CD14-positive monocyte (primary cell): ENCODE results near the gene MFN2. TPM values are rescaled to one million over a fixed set of nuclear protein-coding genes. Genes with fewer than 3 reads are reported as not detected.

Source experiments
- DNase-seq, 3 donors: peaks; one replicate each; pipeline ENCODE4 v3.0.0-alpha.2; 2011 to 2022
- H2AFZ ChIP-seq: 2 replicates; pipeline ENCODE4 v1.6.0; 2012; ENCODE audit warnings: mild to moderate bottlenecking, low read depth, low read length, inconsistent platforms; ENCODE audit not compliant: insufficient read depth, poor library complexity, severe bottlenecking
- H3K27ac ChIP-seq, 2 donors: 1 replicate in 1 of 2; 2 replicates in 1 of 2; pipeline ENCODE4 v1.5.1; 2012 to 2013; ENCODE audit warnings: low read length in 2 of 2, control low read depth in 1 of 2, inconsistent platforms in 1 of 2, low read depth in 1 of 2, mild to moderate bottlenecking in 1 of 2
- H3K27me3 ChIP-seq, 2 donors: one replicate each; pipeline versions ENCODE4 v1.6.0 to v1.6.1; 2011 to 2013; ENCODE audit warnings: low read length in 2 of 2; ENCODE audit not compliant: control insufficient read depth in 2 of 2, insufficient read depth in 2 of 2
- H3K36me3 ChIP-seq, 2 donors: replicated peaks in 1 of 2; 1 replicate in 1 of 2; 2 replicates in 1 of 2; pipeline versions ENCODE4 v1.5.1 to v1.6.1; 2012 to 2013; ENCODE audit warnings: low read length in 2 of 2, control low read depth in 1 of 2, inconsistent platforms in 1 of 2, mild to moderate bottlenecking in 1 of 2; ENCODE audit not compliant: insufficient read depth in 2 of 2, control insufficient read depth in 1 of 2
- H3K4me1 ChIP-seq, 2 donors: 1 replicate in 1 of 2; 2 replicates in 1 of 2; pipeline versions ENCODE4 v1.5.1 to v1.6.1; 2012 to 2013; ENCODE audit warnings: low read length in 2 of 2, control low read depth in 1 of 2, inconsistent platforms in 1 of 2, mild to moderate bottlenecking in 1 of 2, moderate library complexity in 1 of 2; ENCODE audit not compliant: insufficient read depth in 2 of 2, control insufficient read depth in 1 of 2
- H3K4me2 ChIP-seq: replicated peaks from 2 replicates; pipeline ENCODE3; 2012; ENCODE audit warnings: low read length, moderate library complexity, mild to moderate bottlenecking; ENCODE audit not compliant: poor library complexity, severe bottlenecking; ENCODE audit errors: extremely low read depth
- H3K4me3 ChIP-seq, 3 experiments: fragments of 200-600 bp in 1 of 3; sonication (generic) in 1 of 3; replicated peaks in 1 of 3; 1 replicate in 2 of 3; 2 replicates in 1 of 3; pipeline ENCODE4 v1.5.1; 2011 to 2013; ENCODE audit warnings: low read length in 3 of 3, mild to moderate bottlenecking in 3 of 3, control low read depth in 2 of 3, low read depth in 2 of 3, inconsistent platforms in 1 of 3, moderate library complexity in 1 of 3
- H3K79me2 ChIP-seq: 2 replicates; pipeline ENCODE4 v1.6.0; 2012; ENCODE audit warnings: mild to moderate bottlenecking, control low read depth, inconsistent platforms, low read length, moderate library complexity; ENCODE audit not compliant: insufficient read depth
- H3K9ac ChIP-seq: 2 replicates; pipeline ENCODE4 v1.6.0; 2017; ENCODE audit warnings: low read length, mild to moderate bottlenecking; ENCODE audit not compliant: insufficient read depth, poor library complexity, severe bottlenecking
- H3K9me3 ChIP-seq, 2 donors: replicated peaks in 1 of 2; 1 replicate in 1 of 2; 2 replicates in 1 of 2; pipeline versions ENCODE4 v1.5.1 to v1.6.1; 2012 to 2013; ENCODE audit warnings: low read length in 2 of 2, control low read depth in 1 of 2; ENCODE audit not compliant: control insufficient read depth in 1 of 2, insufficient read depth in 1 of 2
- H4K20me1 ChIP-seq: 2 replicates; pipeline ENCODE4 v1.6.0; 2012; ENCODE audit warnings: mild to moderate bottlenecking, low read length, control low read depth, moderate library complexity; ENCODE audit not compliant: insufficient read depth
- H3K27ac Mint-ChIP-seq, 7 donors: one replicate each; pipeline ENCODE4 v1.8.0; 2020; ENCODE audit warnings: mild to moderate bottlenecking in 7 of 7, mixed read lengths in 7 of 7, moderate library complexity in 6 of 7, inconsistent platforms in 2 of 7
- H3K27me3 Mint-ChIP-seq, 3 donors: one replicate each; pipeline ENCODE4 v1.8.0; 2021 to 2022; ENCODE audit warnings: low read depth in 3 of 3, mild to moderate bottlenecking in 3 of 3, mixed read lengths in 3 of 3, moderate library complexity in 3 of 3, inconsistent platforms in 1 of 3
- H3K36me3 Mint-ChIP-seq, 2 donors: one replicate each; pipeline ENCODE4 v1.8.0; 2020; ENCODE audit warnings: mixed read lengths in 2 of 2, inconsistent platforms in 1 of 2, mild to moderate bottlenecking in 1 of 2
- H3K4me1 Mint-ChIP-seq: one replicate; pipeline ENCODE4 v1.8.0; 2020; ENCODE audit warnings: mild to moderate bottlenecking, mixed read lengths
- H3K4me3 Mint-ChIP-seq, 2 donors: one replicate each; pipeline ENCODE4 v1.8.0; 2020; ENCODE audit warnings: mild to moderate bottlenecking in 2 of 2, mixed read lengths in 2 of 2, moderate library complexity in 1 of 2
- H3K9me3 Mint-ChIP-seq, 7 donors: one replicate each; pipeline ENCODE4 v1.8.0; 2020 to 2022; ENCODE audit warnings: mixed read lengths in 7 of 7, mild to moderate bottlenecking in 6 of 7, moderate library complexity in 6 of 7, inconsistent platforms in 2 of 7
- WGBS: methylation state at CpG from one replicate; pipeline ENCODE4 v1.1.5; 2013; ENCODE audit warnings: missing lambda C conversion rate; ENCODE audit not compliant: insufficient coverage; 5-methylcytosine and 5-hydroxymethylcytosine counted together
- intact Hi-C, 2 donors: fragments of 100-400 bp; cut with micrococcal nuclease; formaldehyde crosslinking; loops; one replicate each; pipeline versions ENCODE4 v1.15.0 to v1.15.1; 2023
- polyA plus RNA-seq, 3 donors: library from polyadenylated mRNA; depleted of rRNA in 1 of 3; unstranded in 2 of 3; stranded (reverse) in 1 of 3; fragments of 300-500 nt in 2 of 3; fragments of >200 nt in 1 of 3; fragmentation: Illumina TruSeq in 2 of 3; gene quantifications; 1 replicate in 2 of 3; 2 replicates in 1 of 3; pipeline ENCODE4 v1.2.3, GENCODE V29; 2012 to 2021
- TF ChIP-seq, protein P1 (sequence below): fragments of 200-600 bp; IDR thresholded peaks from one replicate; pipeline ENCODE4 v1.8.0; 2022; ENCODE audit warnings: antibody characterized with exemption, mild to moderate bottlenecking

Gene MFN2
- polyA plus RNA-seq, 3 donors: 26.3 to 35.8 (median 30.3) TPM

DNA sequence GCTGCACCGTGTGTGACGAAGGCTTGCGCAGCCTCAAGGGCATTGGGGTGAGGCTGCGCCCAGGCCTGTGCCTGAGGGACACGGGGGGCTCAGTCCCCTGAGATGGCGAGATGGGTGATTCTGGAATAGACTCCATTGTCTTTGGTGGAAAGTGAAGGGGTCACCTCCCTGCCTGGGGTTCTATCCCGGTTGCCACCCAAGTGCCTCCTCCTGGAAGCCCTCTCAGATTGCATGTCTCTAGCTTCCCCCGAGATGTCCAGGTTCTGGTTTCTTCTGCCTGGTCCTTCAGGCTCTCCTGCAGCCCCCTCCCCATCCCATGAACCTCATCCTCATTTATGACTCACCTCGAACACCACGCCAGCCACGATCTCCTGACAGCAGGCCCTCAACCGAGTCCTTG lies 22.3 kb upstream of the MFN2 start:
- Mint-ChIP-seq H3K4me3 (no peak overlapping the region), H3K36me3 (peaks cover 40 to 69% of the 10 kb centered on the region in 2 donors), H3K27me3 (no peaks in the 10 kb centered on the region), H3K27ac (peak overlapping the region in 1 of 7 donors; percentile 69), H3K9me3 (no peaks in the 10 kb centered on the region), H3K4me1 (peaks cover 16% of the 10 kb centered on the region)
- H3K36me3 ChIP-seq: peaks cover 34 to 47% of the 10 kb centered on the region in 2 donors
- no peak overlapping the region for H3K27ac ChIP-seq
- H2AFZ ChIP-seq: no peak overlapping the region
- no peaks in the 10 kb centered on the region for H3K27me3 ChIP-seq
- H3K79me2 ChIP-seq: no peaks in the 10 kb centered on the region
- over 99% methylated on average over 12 of the region's 12 CpGs for WGBS
- H4K20me1 ChIP-seq: no peaks in the 10 kb centered on the region
- H3K9ac ChIP-seq: no peak overlapping the region
- H3K9me3 ChIP-seq: no peaks in the 10 kb centered on the region
- TF ChIP-seq, protein P1, sequence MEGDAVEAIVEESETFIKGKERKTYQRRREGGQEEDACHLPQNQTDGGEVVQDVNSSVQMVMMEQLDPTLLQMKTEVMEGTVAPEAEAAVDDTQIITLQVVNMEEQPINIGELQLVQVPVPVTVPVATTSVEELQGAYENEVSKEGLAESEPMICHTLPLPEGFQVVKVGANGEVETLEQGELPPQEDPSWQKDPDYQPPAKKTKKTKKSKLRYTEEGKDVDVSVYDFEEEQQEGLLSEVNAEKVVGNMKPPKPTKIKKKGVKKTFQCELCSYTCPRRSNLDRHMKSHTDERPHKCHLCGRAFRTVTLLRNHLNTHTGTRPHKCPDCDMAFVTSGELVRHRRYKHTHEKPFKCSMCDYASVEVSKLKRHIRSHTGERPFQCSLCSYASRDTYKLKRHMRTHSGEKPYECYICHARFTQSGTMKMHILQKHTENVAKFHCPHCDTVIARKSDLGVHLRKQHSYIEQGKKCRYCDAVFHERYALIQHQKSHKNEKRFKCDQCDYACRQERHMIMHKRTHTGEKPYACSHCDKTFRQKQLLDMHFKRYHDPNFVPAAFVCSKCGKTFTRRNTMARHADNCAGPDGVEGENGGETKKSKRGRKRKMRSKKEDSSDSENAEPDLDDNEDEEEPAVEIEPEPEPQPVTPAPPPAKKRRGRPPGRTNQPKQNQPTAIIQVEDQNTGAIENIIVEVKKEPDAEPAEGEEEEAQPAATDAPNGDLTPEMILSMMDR: no peak
- H3K4me3 ChIP-seq: no peak overlapping the region
- intact Hi-C loops: no loop called here
- no peak overlapping the region for H3K4me2 ChIP-seq
- DNase-seq: no peak
- peaks cover 21% of the 10 kb centered on the region in 2 donors for H3K4me1 ChIP-seq

DNA sequence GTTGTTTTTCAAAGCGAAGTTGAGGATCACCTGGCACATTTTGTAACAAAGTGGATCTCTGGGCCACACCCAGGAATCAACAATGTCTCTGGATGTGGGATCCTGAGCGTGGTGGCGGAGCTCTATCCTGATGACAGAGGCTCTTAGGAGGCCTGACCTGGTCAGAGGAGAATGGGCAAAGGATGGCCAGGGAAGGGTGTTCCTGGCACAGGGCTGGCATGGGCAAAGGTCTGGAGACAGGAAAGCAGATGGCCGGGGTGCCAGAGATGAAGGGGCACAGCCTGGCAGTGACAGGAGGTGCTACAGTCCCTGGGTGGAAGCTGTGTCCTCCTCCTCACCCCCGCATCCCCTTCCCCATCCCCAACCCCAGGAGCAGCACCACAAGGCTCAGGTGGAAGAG lies 20.0 kb upstream of the MFN2 start:
- WGBS: 95% methylated on average over 4 of the region's 5 CpGs

More for the DNA sequence above, 20.0 kb upstream of the MFN2 start:
- Histone ChIP-seq H3K4me3 (peak overlapping the region in 1 of 3 experiments; percentile 61), H3K36me3 (peaks cover 47 to 57% of the 10 kb centered on the region in 2 donors), H3K4me2 (peak overlapping the region; percentile 68), H3K4me1 (peaks cover 21% of the 10 kb centered on the region in 2 donors), H3K27me3 (no peaks in the 10 kb centered on the region), H3K27ac (peak overlapping the region; percentile 65 to 83), H3K79me2 (no peaks in the 10 kb centered on the region), H4K20me1 (no peaks in the 10 kb centered on the region), H3K9ac (peak overlapping the region; percentile 19), H2AFZ (no peak overlapping the region), H3K9me3 (no peaks in the 10 kb centered on the region)
- Mint-ChIP-seq H3K4me3 (peak overlapping the region; percentile 20 to 66), H3K27ac (peak overlapping the region; percentile 79 to 94 (median 86)), H3K4me1 (peaks cover 16% of the 10 kb centered on the region), H3K27me3 (peaks cover 0 to 3% (median 0%) of the 10 kb centered on the region in 3 donors), H3K36me3 (peaks cover 51 to 77% of the 10 kb centered on the region in 2 donors), H3K9me3 (no peaks in the 10 kb centered on the region)
- no peak for DNase-seq
- intact Hi-C loops: no loop called here
- TF ChIP-seq, protein P1: no peak
